ENCODE measurements around the gene MYO1G.

The MYO1G gene

GRCh38 chr7:45007571-45008328 lies 28.9 kb upstream of the MYO1G start:
- no peak for DNase-seq (ENCODE audit: low read depth)
- no peak overlapping the region for H3K4me3 ChIP-seq (ENCODE audit: control insufficient read depth, low read depth, low read length)
- no peak for TF ChIP-seq CTCF (IDR thresholded peaks at IDR 0.05; ENCODE audit: control insufficient read depth, insufficient read depth, low read depth, low read length, missing control alignments)

- TF ChIP-seq CTCF (IDR thresholded peaks at IDR 0.05; ENCODE audit: control insufficient read depth, insufficient read depth, low read depth, low read length, missing control alignments), result no peak
- H3K4me3 ChIP-seq (ENCODE audit: control insufficient read depth, low read depth, low read length), result no peak overlapping the region
- DNase-seq (ENCODE audit: low read depth), result no peak
Observed at GRCh38 chr7:45007106-45007505, 28.3 kb upstream of the MYO1G start.

GRCh38 chr7:45003789-45004188 lies 25.0 kb upstream of the MYO1G start:
- DNase-seq (ENCODE audit: low read depth), result no peak
- no peak for TF ChIP-seq CTCF (IDR thresholded peaks at IDR 0.05; ENCODE audit: control insufficient read depth, insufficient read depth, low read depth, low read length, missing control alignments)
- no peak overlapping the region for H3K4me3 ChIP-seq (ENCODE audit: control insufficient read depth, low read depth, low read length)

GRCh38 chr7:45001826-45002225 lies 23.0 kb upstream of the MYO1G start:
- no peak for DNase-seq (ENCODE audit: low read depth)
- no peak overlapping the region for H3K4me3 ChIP-seq (ENCODE audit: control insufficient read depth, low read depth, low read length)

GRCh38 chr7:45001138-45001694 lies 22.4 kb upstream of the MYO1G start:
- no peak for TF ChIP-seq CTCF (IDR thresholded peaks at IDR 0.05; ENCODE audit: control insufficient read depth, insufficient read depth, low read depth, low read length, missing control alignments)
- DNase-seq (ENCODE audit: low read depth), result no peak
- H3K4me3 ChIP-seq (ENCODE audit: control insufficient read depth, low read depth, low read length), result peak overlapping the region; percentile 62

More at GRCh38 chr7:45001826-45002225, 23.0 kb upstream of the MYO1G start:
- TF ChIP-seq CTCF (IDR thresholded peaks at IDR 0.05; ENCODE audit: control insufficient read depth, insufficient read depth, low read depth, low read length, missing control alignments), result no peak

GRCh38 chr7:45000093-45001032 lies 21.5 kb upstream of the MYO1G start, which contains the start of gene CCM2:
TSS of gene CCM2 (plus strand) at chr7:45000201. CDS start at chr7:45000334, 133 bp downstream.
- no peak for TF ChIP-seq CTCF (IDR thresholded peaks at IDR 0.05; ENCODE audit: control insufficient read depth, insufficient read depth, low read depth, low read length, missing control alignments)
- H3K4me3 ChIP-seq (ENCODE audit: control insufficient read depth, low read depth, low read length), result peak within 1 kb of the TSS; percentile 62
- DNase-seq (ENCODE audit: low read depth), result no peak
